Stimulated activated memory B cell treated with anti-CD40 and anti-IgM and Interleukin-4, amounts not matched to agents 10 μg/mL and 1 μg/mL and 100 μg/mL, for 72 hours (primary cell): ENCODE data around the gene FAM43A.
A peak's percentile ranks its signal among the peaks of the same experiment; 100 is the strongest.

Experiments used
- ATAC-seq: fragments of 150-1000 bp; cut with Tn5 transposase; 2 replicates; pipeline ENCODE4 v1.10.0; 2021
- H3K27ac Mint-ChIP-seq: one replicate; pipeline ENCODE4 v1.8.0; 2022; ENCODE audit warnings: mild to moderate bottlenecking, mixed read lengths
- H3K27me3 Mint-ChIP-seq: one replicate; pipeline ENCODE4 v1.8.0; 2022; ENCODE audit warnings: mixed read lengths
- H3K36me3 Mint-ChIP-seq: one replicate; pipeline ENCODE4 v1.8.0; 2022; ENCODE audit warnings: mixed read lengths
- H3K4me1 Mint-ChIP-seq: one replicate; pipeline ENCODE4 v1.8.0; 2022; ENCODE audit warnings: mixed read lengths
- H3K4me3 Mint-ChIP-seq: one replicate; pipeline ENCODE4 v1.8.0; 2022; ENCODE audit warnings: mild to moderate bottlenecking, moderate library complexity, mixed read lengths
- H3K9me3 Mint-ChIP-seq: one replicate; pipeline ENCODE4 v1.8.0; 2022; ENCODE audit warnings: mixed read lengths

Gene FAM43A

GRCh38 chr3:194736896-194737600 is 51.4 kb downstream of the FAM43A start:
- peak; percentile 91 for ATAC-seq

More at GRCh38 chr3:194736896-194737600, 51.4 kb downstream of the FAM43A start:
- Mint-ChIP-seq H3K4me1 (peaks cover 8% of the 10 kb centered on the region), H3K9me3 (no peaks in the 10 kb centered on the region), H3K27me3 (no peaks in the 10 kb centered on the region), H3K27ac (no peak overlapping the region), H3K36me3 (no peaks in the 10 kb centered on the region), H3K4me3 (no peak overlapping the region)
